Activated CD4-positive, CD25-positive, alpha-beta regulatory T cell (primary cell): Measurements from ENCODE around the gene MAGEA3.
"Not testable (repeated sequence)": the region's sequence is repeated elsewhere in the genome, so short reads cannot be mapped to it uniquely, and the experiment has no call there.

Experiments used
- DNase-seq, 4 experiments: peaks; one replicate each; lab custom pipeline; 2025; lab: John Stamatoyannopoulos, UW

The MAGEA3 gene

DNA sequence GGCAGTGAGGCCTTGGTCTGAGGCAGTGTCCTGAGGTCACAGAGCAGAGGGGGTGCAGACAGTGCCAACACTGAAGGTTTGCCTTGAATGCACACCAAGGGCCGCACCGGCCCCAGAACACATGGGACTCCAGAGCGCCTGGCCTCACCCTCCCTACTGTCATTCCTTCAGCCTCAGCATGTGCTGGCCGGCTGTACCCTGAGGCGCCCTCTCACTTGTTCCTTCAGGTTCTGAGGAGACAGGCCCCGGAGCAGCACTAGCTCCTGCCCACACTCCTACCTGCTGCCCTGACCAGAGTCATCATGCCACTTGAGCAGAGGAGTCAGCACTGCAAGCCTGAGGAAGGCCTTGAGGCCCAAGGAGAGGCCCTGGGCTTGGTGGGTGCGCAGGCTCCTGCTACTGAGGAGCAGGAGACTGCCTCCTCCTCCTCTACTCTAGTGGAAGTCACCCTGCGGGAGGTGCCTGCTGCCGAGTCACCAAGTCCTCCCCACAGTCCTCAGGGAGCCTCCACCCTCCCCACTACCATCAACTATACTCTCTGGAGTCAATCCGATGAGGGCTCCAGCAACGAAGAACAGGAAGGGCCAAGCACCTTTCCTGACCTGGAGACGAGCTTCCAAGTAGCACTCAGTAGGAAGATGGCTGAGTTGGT, 37.4 kb downstream of the MAGEA3 start:
- no peak for DNase-seq

DNA sequence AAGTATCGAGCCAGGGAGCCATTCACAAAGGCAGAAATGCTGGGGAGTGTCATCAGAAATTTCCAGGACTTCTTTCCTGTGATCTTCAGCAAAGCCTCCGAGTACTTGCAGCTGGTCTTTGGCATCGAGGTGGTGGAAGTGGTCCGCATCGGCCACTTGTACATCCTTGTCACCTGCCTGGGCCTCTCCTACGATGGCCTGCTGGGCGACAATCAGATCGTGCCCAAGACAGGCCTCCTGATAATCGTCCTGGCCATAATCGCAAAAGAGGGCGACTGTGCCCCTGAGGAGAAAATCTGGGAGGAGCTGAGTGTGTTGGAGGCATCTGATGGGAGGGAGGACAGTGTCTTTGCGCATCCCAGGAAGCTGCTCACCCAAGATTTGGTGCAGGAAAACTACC, 37.9 kb downstream of the MAGEA3 start:
- DNase-seq, result not testable (repeated sequence)

DNA sequence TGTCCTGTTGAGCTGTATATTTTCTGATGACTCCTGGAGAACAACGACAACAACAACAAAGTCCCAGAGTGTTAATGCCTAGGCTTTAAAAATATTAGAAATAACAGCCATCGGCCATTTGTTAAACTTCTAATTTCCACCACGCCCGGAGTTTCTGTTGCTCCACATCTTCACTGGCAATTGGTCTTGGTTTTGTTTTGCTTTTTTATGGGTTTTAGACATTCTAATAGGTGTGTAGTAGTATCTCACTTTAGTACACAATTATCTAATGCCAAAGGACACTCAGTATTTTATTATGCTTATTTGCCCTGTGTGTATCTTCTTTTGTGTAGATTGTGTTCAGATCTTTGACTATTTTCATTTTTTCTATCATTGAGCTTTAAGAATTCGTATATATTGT, 40.0 kb downstream of the MAGEA3 start:
- no peak for DNase-seq
